ENCODE data around the gene OTOG.

The OTOG gene

GRCh38 chr11:17551347-17552040, 4.4 kb downstream of the OTOG start:
- TF ChIP-seq ZFHX2 (tag by site-specific recombination; conservative IDR thresholded peaks at IDR 0.05) (peak; percentile 83), ZNF16 (tag by site-specific recombination; IDR thresholded peaks at IDR 0.05; ENCODE audit: low read depth) (no peak), ZNF155 (tag by site-specific recombination; IDR thresholded peaks at IDR 0.05) (no peak), ZNF555 (tag by site-specific recombination; conservative IDR thresholded peaks at IDR 0.05) (no peak), ZNF518A (tag by site-specific recombination; conservative IDR thresholded peaks at IDR 0.05; ENCODE audit: low read depth) (no peak), EGR2 (tag by site-specific recombination; IDR thresholded peaks at IDR 0.05; ENCODE audit: low read depth) (peak; percentile 69), ZNF341 (tag by site-specific recombination; IDR thresholded peaks at IDR 0.05; ENCODE audit: low read depth) (no peak), ZBTB49 (tag by site-specific recombination; IDR thresholded peaks at IDR 0.05; ENCODE audit: low read depth) (no peak)
- TF ChIP-seq, protein P1, sequence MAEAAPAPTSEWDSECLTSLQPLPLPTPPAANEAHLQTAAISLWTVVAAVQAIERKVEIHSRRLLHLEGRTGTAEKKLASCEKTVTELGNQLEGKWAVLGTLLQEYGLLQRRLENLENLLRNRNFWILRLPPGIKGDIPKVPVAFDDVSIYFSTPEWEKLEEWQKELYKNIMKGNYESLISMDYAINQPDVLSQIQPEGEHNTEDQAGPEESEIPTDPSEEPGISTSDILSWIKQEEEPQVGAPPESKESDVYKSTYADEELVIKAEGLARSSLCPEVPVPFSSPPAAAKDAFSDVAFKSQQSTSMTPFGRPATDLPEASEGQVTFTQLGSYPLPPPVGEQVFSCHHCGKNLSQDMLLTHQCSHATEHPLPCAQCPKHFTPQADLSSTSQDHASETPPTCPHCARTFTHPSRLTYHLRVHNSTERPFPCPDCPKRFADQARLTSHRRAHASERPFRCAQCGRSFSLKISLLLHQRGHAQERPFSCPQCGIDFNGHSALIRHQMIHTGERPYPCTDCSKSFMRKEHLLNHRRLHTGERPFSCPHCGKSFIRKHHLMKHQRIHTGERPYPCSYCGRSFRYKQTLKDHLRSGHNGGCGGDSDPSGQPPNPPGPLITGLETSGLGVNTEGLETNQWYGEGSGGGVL (tag by site-specific recombination; IDR thresholded peaks at IDR 0.05), result no peak
- TF ChIP-seq, protein P2, sequence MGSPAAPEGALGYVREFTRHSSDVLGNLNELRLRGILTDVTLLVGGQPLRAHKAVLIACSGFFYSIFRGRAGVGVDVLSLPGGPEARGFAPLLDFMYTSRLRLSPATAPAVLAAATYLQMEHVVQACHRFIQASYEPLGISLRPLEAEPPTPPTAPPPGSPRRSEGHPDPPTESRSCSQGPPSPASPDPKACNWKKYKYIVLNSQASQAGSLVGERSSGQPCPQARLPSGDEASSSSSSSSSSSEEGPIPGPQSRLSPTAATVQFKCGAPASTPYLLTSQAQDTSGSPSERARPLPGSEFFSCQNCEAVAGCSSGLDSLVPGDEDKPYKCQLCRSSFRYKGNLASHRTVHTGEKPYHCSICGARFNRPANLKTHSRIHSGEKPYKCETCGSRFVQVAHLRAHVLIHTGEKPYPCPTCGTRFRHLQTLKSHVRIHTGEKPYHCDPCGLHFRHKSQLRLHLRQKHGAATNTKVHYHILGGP (tag by site-specific recombination; IDR thresholded peaks at IDR 0.05), result no peak
- Histone ChIP-seq H3K4me1 (ENCODE audit: control insufficient read depth, insufficient read depth, low read length) (no peaks in the 10 kb centered on the region), H3K27ac (ENCODE audit: extremely low read depth, low read depth, low read length) (no peak overlapping the region), H3K9me3 (ENCODE audit: control insufficient read depth, insufficient read depth, low read depth, low read length) (no peaks in the 10 kb centered on the region), H3K36me3 (ENCODE audit: control insufficient read depth in 2 of 2, insufficient read depth in 1 of 2, low read length in 2 of 2) (no peaks in the 10 kb centered on the region), H3K4me3 (ENCODE audit: low read depth, low read length) (no peak overlapping the region)
- ChIA-PET CTCF (interaction anchor here (1.6 kb wide), 1 partner anchor 13 kb away, joined by 3 read pairs; no protein-coding TSS in a partner anchor), POLR2A (no interaction called here)

- Histone ChIP-seq H3K4me3 (ENCODE audit: low read depth, low read length) (no peak overlapping the region), H3K27ac (ENCODE audit: extremely low read depth, low read depth, low read length) (no peak overlapping the region), H3K4me1 (ENCODE audit: control insufficient read depth, insufficient read depth, low read length) (no peaks in the 10 kb centered on the region), H3K9me3 (ENCODE audit: control insufficient read depth, insufficient read depth, low read depth, low read length) (no peaks in the 10 kb centered on the region), H3K36me3 (ENCODE audit: control insufficient read depth in 2 of 2, insufficient read depth in 1 of 2, low read length in 2 of 2) (no peaks in the 10 kb centered on the region)
- POLR2A ChIA-PET, result no interaction called here
- CTCF ChIA-PET, result interaction anchor here (1.6 kb wide), 1 partner anchor 13 kb away, joined by 3 read pairs; no protein-coding TSS in a partner anchor
- TF ChIP-seq ZNF175 (tag by site-specific recombination; IDR thresholded peaks at IDR 0.05), result no peak
- no peak for TF ChIP-seq PRDM6 (tag by site-specific recombination; IDR thresholded peaks at IDR 0.05)
- no peak for TF ChIP-seq ZNF146 (tag by site-specific recombination; IDR thresholded peaks at IDR 0.05)
- no peak for TF ChIP-seq ZEB2 (tag by site-specific recombination; IDR thresholded peaks at IDR 0.05)
- TF ChIP-seq ZNF2 (tag by site-specific recombination; IDR thresholded peaks at IDR 0.05), result no peak
- no peak for TF ChIP-seq ZNF19 (tag by site-specific recombination; IDR thresholded peaks at IDR 0.05; ENCODE audit: low read depth)
- no peak for TF ChIP-seq ZNF335 (tag by site-specific recombination; conservative IDR thresholded peaks at IDR 0.05)
- TF ChIP-seq ZNF626 (tag by site-specific recombination; IDR thresholded peaks at IDR 0.05), result no peak
- no peak for TF ChIP-seq ZNF114 (tag by site-specific recombination; IDR thresholded peaks at IDR 0.05)
- no peak for TF ChIP-seq ZBTB21 (tag by site-specific recombination; IDR thresholded peaks at IDR 0.05)
- no peak for TF ChIP-seq ZNF549 (tag by site-specific recombination; IDR thresholded peaks at IDR 0.05)
- TF ChIP-seq ZSCAN23 (tag by site-specific recombination; IDR thresholded peaks at IDR 0.05), result no peak
These were observed 4.9 kb downstream of the OTOG start for GRCh38 chr11:17552041-17552355.

Data from HEK293 (cell line).